ENCODE data around the gene CD300A. TPM values are rescaled to one million over a fixed set of nuclear protein-coding genes. Genes with fewer than 3 reads are reported as not detected.

CD300A gene
- total RNA-seq, 4 donors from 2014 or later = 1.2 to 4.1 (median 2.4) TPM

DNA sequence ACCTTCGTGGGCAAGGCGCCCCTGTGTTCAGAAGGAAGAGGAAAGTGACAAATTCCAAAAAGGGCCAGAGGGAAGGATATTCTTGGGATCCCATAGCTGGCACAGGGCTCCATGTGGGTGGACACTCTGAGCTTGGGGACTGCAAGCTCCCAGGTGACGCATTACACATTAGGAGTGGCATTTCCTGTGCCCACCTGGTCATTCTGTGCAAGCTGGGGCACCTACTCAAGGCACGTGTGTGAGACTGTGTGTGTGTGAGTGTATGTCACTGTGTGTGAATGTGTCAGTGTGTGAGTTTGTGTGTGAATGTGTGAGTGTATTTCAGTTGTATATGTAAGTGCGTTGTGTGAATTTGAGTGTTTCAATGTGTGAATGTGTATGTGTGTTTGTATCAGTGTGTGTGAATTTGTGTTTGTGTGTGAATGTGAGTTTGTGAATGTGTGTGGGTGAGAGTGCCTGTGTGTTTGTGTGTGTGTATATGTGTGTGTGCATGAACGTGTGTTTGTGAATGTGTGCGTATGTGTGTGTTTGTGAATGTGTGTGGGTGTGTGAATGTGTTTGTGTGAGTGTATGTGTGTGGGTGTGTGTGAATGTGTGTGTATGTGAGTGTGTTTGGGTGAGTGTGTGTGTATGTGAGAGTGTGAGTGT lies 1.6 kb upstream of the CD300A start:
- Histone ChIP-seq H3K36me3 (no peaks in the 10 kb centered on the region), H3K4me3 (no peak overlapping the region), H3K27me3 (peaks cover 0 to 47% (median 12%) of the 10 kb centered on the region in 4 donors), H3K27ac (replicated peaks in 1 of 4) (no peak overlapping the region), H3K4me1 (peaks cover 5 to 11% (median 9%) of the 10 kb centered on the region in 4 donors), H3K9me3 (no peaks in the 10 kb centered on the region)
- intact Hi-C loops (cut with DNase I) = no loop called here
- 91% methylated on average over 7 of the region's 7 CpGs for WGBS
- TF ChIP-seq POLR2AphosphoS5 (IDR thresholded peaks at IDR 0.05) (no peak), EP300 (IDR thresholded peaks at IDR 0.05) (no peak), POLR2A (IDR thresholded peaks at IDR 0.05; ENCODE audit: low read depth) (no peak)
- TF ChIP-seq, protein P1, sequence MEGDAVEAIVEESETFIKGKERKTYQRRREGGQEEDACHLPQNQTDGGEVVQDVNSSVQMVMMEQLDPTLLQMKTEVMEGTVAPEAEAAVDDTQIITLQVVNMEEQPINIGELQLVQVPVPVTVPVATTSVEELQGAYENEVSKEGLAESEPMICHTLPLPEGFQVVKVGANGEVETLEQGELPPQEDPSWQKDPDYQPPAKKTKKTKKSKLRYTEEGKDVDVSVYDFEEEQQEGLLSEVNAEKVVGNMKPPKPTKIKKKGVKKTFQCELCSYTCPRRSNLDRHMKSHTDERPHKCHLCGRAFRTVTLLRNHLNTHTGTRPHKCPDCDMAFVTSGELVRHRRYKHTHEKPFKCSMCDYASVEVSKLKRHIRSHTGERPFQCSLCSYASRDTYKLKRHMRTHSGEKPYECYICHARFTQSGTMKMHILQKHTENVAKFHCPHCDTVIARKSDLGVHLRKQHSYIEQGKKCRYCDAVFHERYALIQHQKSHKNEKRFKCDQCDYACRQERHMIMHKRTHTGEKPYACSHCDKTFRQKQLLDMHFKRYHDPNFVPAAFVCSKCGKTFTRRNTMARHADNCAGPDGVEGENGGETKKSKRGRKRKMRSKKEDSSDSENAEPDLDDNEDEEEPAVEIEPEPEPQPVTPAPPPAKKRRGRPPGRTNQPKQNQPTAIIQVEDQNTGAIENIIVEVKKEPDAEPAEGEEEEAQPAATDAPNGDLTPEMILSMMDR (IDR thresholded peaks at IDR 0.05) = no peak
- no peak for DNase-seq (ENCODE audit: extremely low spot score)

DNA sequence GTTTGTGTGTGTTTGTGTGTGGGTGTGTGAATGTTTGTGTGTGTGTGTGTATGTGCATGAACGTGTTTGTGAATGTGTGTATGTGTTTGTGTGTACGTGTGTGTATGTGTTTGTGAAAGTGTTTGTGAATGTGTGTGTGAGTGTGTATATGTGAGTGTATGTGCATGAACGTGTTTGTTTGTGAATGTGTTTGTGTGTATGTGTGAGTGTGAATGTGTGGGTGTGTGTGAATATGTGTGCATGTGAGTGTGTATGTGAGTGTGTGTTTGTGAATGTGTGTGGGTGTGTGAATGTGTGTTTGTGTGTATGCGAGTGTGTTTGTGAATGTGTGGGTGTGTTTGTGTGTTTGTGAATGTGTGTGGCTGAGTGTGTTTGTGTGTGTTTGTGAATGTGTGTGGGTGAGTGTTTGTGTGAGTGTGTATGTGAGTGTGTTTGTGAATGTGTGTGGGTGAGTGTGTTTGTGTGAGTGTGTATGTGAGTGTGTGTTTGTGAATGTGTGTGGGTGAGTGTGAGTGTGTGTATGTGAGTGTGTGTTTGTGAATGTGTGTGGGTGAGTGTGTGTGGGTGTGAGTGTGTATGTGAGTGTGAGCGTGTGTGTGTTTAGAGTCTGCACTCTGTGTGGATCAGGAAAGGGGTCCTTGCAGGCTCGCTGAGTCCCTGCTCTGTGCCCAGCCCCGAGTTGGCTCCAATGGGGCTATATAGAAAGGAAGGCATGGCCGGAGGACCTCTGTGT lies 890 bp upstream of the CD300A start:
- Histone ChIP-seq H3K36me3 (no peaks in the 10 kb centered on the region), H3K27ac (replicated peaks in 1 of 4) (peak overlapping the region in 1 of 4 donors; percentile 44), H3K9me3 (no peaks in the 10 kb centered on the region), H3K4me3 (peak overlapping the region in 1 of 4 donors; percentile 33), H3K4me1 (peaks cover 5 to 11% (median 9%) of the 10 kb centered on the region in 4 donors), H3K27me3 (peaks cover 0 to 49% (median 12%) of the 10 kb centered on the region in 4 donors)
- DNase-seq (ENCODE audit: extremely low spot score) = no peak
- intact Hi-C loops (cut with DNase I) = no loop called here
- WGBS = 77% methylated on average over 8 of the region's 8 CpGs
- TF ChIP-seq EP300 (IDR thresholded peaks at IDR 0.05) (no peak), POLR2A (IDR thresholded peaks at IDR 0.05; ENCODE audit: low read depth) (no peak), POLR2AphosphoS5 (IDR thresholded peaks at IDR 0.05) (no peak)
- TF ChIP-seq, protein P1 (IDR thresholded peaks at IDR 0.05) = no peak

DNA sequence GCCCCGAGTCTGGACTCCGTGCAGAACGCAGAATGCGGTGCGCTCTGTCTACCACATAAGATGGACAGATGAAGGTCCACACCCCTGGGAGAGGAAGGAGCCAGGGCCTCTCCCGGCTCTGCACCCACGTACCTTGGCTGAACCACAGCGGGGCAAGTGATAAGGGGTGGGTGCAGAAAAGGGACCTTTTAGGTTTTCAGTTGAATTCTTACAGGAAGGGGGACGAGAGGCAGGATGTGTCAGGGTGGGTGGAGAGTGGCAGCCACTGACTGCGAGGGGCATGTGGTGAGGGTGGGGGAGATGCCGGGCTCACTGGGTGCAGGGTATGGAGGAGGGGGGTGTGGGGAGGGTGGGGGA lies 372 bp downstream of the CD300A start:
- TF ChIP-seq, protein P1 (IDR thresholded peaks at IDR 0.05) = no peak
- TF ChIP-seq EP300 (IDR thresholded peaks at IDR 0.05) = no peak
- TF ChIP-seq POLR2AphosphoS5 (IDR thresholded peaks at IDR 0.05) = no peak
- no peak for TF ChIP-seq POLR2A (IDR thresholded peaks at IDR 0.05; ENCODE audit: low read depth)
- H3K27ac ChIP-seq (replicated peaks in 1 of 4) = peak overlapping the region in 1 of 4 donors; percentile 44
- peaks cover 0 to 59% (median 12%) of the 10 kb centered on the region in 4 donors for H3K27me3 ChIP-seq
- 25% methylated on average over 11 of the region's 11 CpGs for WGBS
- H3K4me1 ChIP-seq = peaks cover 5 to 11% (median 9%) of the 10 kb centered on the region in 4 donors
- peak overlapping the region; percentile 29 to 50 (median 38) for H3K4me3 ChIP-seq
- DNase-seq (ENCODE audit: extremely low spot score) = no peak
- no peaks in the 10 kb centered on the region for H3K36me3 ChIP-seq
- no peaks in the 10 kb centered on the region for H3K9me3 ChIP-seq
- intact Hi-C loops (cut with DNase I) = no loop called here

DNA sequence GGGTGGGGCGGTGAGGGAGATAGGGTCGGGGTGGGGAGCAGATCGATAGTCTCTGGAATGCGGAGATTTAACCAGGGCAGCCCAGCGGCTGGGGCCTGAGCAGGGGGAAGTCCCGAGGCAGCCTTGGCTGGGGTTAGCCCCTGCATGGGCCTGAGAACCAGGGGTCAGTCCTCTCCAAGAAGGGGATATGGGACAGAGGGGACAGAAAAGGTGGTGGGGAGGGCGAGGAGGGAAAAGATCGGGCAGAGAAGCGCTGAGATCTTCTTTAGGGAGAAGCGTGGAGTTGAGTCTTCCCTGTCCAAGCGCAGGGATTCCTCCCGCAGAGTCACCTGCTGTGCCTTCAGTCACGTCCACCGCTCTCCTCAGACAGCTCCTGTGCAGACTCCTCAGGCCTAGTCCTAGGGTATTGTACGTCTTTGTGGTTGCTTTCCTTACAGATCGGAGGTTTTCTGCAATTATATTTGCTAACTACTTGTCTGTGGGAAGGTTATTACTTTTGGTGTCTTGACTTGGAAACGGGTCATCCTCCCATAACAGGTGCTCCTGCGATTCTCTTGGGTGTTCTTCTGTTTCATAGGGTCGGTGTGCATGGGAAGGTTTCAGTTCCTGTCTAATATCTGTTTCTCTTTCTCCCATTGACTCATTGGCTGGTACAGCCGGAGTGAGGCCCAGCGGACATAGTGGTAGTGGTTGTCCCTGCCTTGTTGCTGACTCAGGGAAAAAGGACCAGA lies 952 bp downstream of the CD300A start:
- 45% methylated on average over 21 of the region's 21 CpGs for WGBS
- no peak for TF ChIP-seq POLR2A (IDR thresholded peaks at IDR 0.05; ENCODE audit: low read depth)
- no peak for TF ChIP-seq POLR2AphosphoS5 (IDR thresholded peaks at IDR 0.05)
- TF ChIP-seq, protein P1 (IDR thresholded peaks at IDR 0.05) = no peak
- no peak for TF ChIP-seq EP300 (IDR thresholded peaks at IDR 0.05)
- Histone ChIP-seq H3K9me3 (no peaks in the 10 kb centered on the region), H3K4me3 (peak overlapping the region; percentile 29 to 50 (median 38)), H3K36me3 (no peaks in the 10 kb centered on the region), H3K27me3 (peaks cover 0 to 63% (median 13%) of the 10 kb centered on the region in 4 donors), H3K4me1 (peaks cover 5 to 11% (median 9%) of the 10 kb centered on the region in 4 donors), H3K27ac (replicated peaks in 1 of 4) (no peak overlapping the region)
- no peak for DNase-seq (ENCODE audit: extremely low spot score)
- intact Hi-C loops (cut with DNase I) = no loop called here

Data from esophagus muscularis mucosa (tissue), 4 donors.